K562 (cell line): ENCODE measurements around the gene METRN. TPM values are rescaled to one million over a fixed set of nuclear protein-coding genes. Genes with fewer than 3 reads are reported as not detected.

Experiments used
- CXXC5 ChIP-seq: fragments of 250-450 bp; sonication (Bioruptor Pico); IDR thresholded peaks from 2 replicates; pipeline ENCODE4 v1.8.0; 2022; ENCODE audit warnings: inconsistent platforms, mild to moderate bottlenecking, moderate library complexity
- ETS1 ChIP-seq: conservative IDR thresholded peaks from 2 replicates; pipeline ENCODE4 v1.6.1; 2011; ENCODE audit warnings: low read depth, mild to moderate bottlenecking, low read length; ENCODE audit not compliant: control insufficient read depth
- GATAD2B ChIP-seq: fragments of 450-650 bp; IDR thresholded peaks from 2 replicates; pipeline ENCODE4 v1.6.1; 2017; ENCODE audit warnings: mild to moderate bottlenecking, borderline replicate concordance
- HMG20A ChIP-seq: fragments of 450-650 bp; formaldehyde crosslinking; conservative IDR thresholded peaks from 2 replicates; pipeline ENCODE4 v1.4.0; 2020; ENCODE audit warnings: mild to moderate bottlenecking, mixed read lengths
- MEIS2 ChIP-seq: fragments of 450-650 bp; IDR thresholded peaks from 2 replicates; pipeline ENCODE4 v1.6.1; 2014; ENCODE audit warnings: mild to moderate bottlenecking; ENCODE audit not compliant: partially characterized antibody
- NEUROD1 ChIP-seq: fragments of 150-350 bp; IDR thresholded peaks from 2 replicates; pipeline ENCODE4 v1.6.1; 2014; ENCODE audit warnings: borderline replicate concordance, low read length, low read depth; ENCODE audit not compliant: partially characterized antibody
- NR2C2 ChIP-seq, 2 experiments: fragments of 200-800 bp in 1 of 2; sonication (Bioruptor generic) in 1 of 2; sonication (generic) in 1 of 2; formaldehyde crosslinking in 1 of 2; IDR thresholded peaks; 2 replicates each; pipeline versions ENCODE4 v1.6.1 to v1.8.0; 2016 to 2022; ENCODE audit warnings: mild to moderate bottlenecking in 1 of 2, missing compliant biosample characterization in 1 of 2, missing genetic modification characterization in 1 of 2, missing genetic modification reagents in 1 of 2
- PHF20 ChIP-seq: fragments of 450-650 bp; IDR thresholded peaks from 2 replicates; pipeline ENCODE4 v1.6.1; 2018; ENCODE audit not compliant: partially characterized antibody
- POLR2B ChIP-seq: fragments of 450-650 bp; IDR thresholded peaks from 2 replicates; pipeline ENCODE4 v1.6.1; 2018; ENCODE audit warnings: low read depth; ENCODE audit not compliant: partially characterized antibody
- RB1 ChIP-seq: fragments of 450-650 bp; IDR thresholded peaks from 2 replicates; pipeline ENCODE4 v1.6.1; 2017; ENCODE audit warnings: low read depth, mild to moderate bottlenecking
- RBM22 ChIP-seq: fragments of 200-400 bp; formaldehyde crosslinking; IDR thresholded peaks from 2 replicates; pipeline ENCODE4 v1.6.1; 2018; ENCODE audit warnings: low read length, low read depth; ENCODE audit not compliant: poor library complexity, severe bottlenecking
- TBP ChIP-seq: optimal IDR thresholded peaks from 2 replicates; pipeline ENCODE3; 2011; ENCODE audit warnings: low read depth, low read length, improper control_type of control experiment
- polyA plus RNA-seq, 8 experiments: library from polyadenylated mRNA; depleted of rRNA in 4 of 8; stranded (reverse) in 5 of 8; unstranded in 3 of 8; fragments of >200 nt; fragmentation: Nextera tagmentation in 2 of 8; fragmentation: Illumina TruSeq in 1 of 8; extraction: Ambion mirVana in 2 of 8; extraction: Trizol in 1 of 8; gene quantifications; 2 replicates each; pipeline versions ENCODE4 v1.2.1 to v1.2.3, GENCODE V29; 2011 to 2014; ENCODE audit warnings: inconsistent platforms in 1 of 8, missing spikeins in 1 of 8
- total RNA-seq, 7 experiments: library from RNA; depleted of rRNA in 6 of 7; stranded (reverse); fragments of >200 nt in 6 of 7; fragmentation: Illumina TruSeq in 2 of 7; extraction: Trizol in 2 of 7; gene quantifications; 2 replicates each; pipeline versions ENCODE4 v1.2.1 to v1.2.3, GENCODE V29; 2011 to 2021; ENCODE audit warnings: low replicate concordance in 1 of 7
- TF ChIP-seq, protein P1 (sequence below): fragments of 250-450 bp; sonication (Bioruptor Pico); IDR thresholded peaks from 2 replicates; pipeline ENCODE4 v1.9.0; 2021; ENCODE audit warnings: mild to moderate bottlenecking, inconsistent platforms
- TF ChIP-seq, protein P2 (sequence below): sonication (generic); formaldehyde crosslinking; IDR thresholded peaks from 2 replicates; pipeline ENCODE4 v1.8.1; 2023; ENCODE audit warnings: mild to moderate bottlenecking, missing genetic modification reagents
- TF ChIP-seq, protein P3 (sequence below): fragments of 200-800 bp; sonication (Bioruptor generic); IDR thresholded peaks from 2 replicates; pipeline ENCODE4 v1.6.1; 2017; ENCODE audit warnings: missing genetic modification characterization, missing compliant biosample characterization
- TF ChIP-seq, protein P4 (sequence below): fragments of 450-650 bp; conservative IDR thresholded peaks from 2 replicates; pipeline ENCODE4 v1.6.1; 2016; ENCODE audit warnings: missing genetic modification characterization, low read depth, mild to moderate bottlenecking, control low read depth, missing compliant biosample characterization

METRN gene
- total and polyA plus RNA-seq, 9 of the 15 experiments (the other 6 are each of a cell fraction or from before 2014, with no cell fraction given) = 0.20 to 89.8 (median 15.4) TPM

GRCh38 chr16:684071-684794 is 30.7 kb upstream of the METRN start, which contains the start of gene JMJD8 (continued):
- TF ChIP-seq, protein P1, sequence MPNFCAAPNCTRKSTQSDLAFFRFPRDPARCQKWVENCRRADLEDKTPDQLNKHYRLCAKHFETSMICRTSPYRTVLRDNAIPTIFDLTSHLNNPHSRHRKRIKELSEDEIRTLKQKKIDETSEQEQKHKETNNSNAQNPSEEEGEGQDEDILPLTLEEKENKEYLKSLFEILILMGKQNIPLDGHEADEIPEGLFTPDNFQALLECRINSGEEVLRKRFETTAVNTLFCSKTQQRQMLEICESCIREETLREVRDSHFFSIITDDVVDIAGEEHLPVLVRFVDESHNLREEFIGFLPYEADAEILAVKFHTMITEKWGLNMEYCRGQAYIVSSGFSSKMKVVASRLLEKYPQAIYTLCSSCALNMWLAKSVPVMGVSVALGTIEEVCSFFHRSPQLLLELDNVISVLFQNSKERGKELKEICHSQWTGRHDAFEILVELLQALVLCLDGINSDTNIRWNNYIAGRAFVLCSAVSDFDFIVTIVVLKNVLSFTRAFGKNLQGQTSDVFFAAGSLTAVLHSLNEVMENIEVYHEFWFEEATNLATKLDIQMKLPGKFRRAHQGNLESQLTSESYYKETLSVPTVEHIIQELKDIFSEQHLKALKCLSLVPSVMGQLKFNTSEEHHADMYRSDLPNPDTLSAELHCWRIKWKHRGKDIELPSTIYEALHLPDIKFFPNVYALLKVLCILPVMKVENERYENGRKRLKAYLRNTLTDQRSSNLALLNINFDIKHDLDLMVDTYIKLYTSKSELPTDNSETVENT (CRISPR knock-in tag) = no peak; the same call in 1 of the 2 replicates
- TF ChIP-seq RBM22 = peak; percentile 99
- TF ChIP-seq GATAD2B = peak; percentile 90
- peak; percentile 58 for TF ChIP-seq POLR2B
- peak; percentile 65 for TF ChIP-seq PHF20
- peak; percentile 79 for TF ChIP-seq TBP
- TF ChIP-seq, protein P2, sequence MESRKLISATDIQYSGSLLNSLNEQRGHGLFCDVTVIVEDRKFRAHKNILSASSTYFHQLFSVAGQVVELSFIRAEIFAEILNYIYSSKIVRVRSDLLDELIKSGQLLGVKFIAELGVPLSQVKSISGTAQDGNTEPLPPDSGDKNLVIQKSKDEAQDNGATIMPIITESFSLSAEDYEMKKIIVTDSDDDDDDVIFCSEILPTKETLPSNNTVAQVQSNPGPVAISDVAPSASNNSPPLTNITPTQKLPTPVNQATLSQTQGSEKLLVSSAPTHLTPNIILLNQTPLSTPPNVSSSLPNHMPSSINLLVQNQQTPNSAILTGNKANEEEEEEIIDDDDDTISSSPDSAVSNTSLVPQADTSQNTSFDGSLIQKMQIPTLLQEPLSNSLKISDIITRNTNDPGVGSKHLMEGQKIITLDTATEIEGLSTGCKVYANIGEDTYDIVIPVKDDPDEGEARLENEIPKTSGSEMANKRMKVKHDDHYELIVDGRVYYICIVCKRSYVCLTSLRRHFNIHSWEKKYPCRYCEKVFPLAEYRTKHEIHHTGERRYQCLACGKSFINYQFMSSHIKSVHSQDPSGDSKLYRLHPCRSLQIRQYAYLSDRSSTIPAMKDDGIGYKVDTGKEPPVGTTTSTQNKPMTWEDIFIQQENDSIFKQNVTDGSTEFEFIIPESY (CRISPR knock-in tag) = peak; percentile 54; the same call in 1 of the 2 replicates
- TF ChIP-seq CXXC5 = peak; percentile 72
- TF ChIP-seq HMG20A (CRISPR knock-in tag) = no peak
- TF ChIP-seq MEIS2 = no peak
- peak; percentile 61 for TF ChIP-seq ETS1
- TF ChIP-seq RB1 = peak; percentile 79
- TF ChIP-seq, protein P3, sequence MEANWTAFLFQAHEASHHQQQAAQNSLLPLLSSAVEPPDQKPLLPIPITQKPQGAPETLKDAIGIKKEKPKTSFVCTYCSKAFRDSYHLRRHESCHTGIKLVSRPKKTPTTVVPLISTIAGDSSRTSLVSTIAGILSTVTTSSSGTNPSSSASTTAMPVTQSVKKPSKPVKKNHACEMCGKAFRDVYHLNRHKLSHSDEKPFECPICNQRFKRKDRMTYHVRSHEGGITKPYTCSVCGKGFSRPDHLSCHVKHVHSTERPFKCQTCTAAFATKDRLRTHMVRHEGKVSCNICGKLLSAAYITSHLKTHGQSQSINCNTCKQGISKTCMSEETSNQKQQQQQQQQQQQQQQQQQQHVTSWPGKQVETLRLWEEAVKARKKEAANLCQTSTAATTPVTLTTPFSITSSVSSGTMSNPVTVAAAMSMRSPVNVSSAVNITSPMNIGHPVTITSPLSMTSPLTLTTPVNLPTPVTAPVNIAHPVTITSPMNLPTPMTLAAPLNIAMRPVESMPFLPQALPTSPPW = peak; percentile 71
- TF ChIP-seq NEUROD1 = peak; percentile 80
- TF ChIP-seq, protein P4, sequence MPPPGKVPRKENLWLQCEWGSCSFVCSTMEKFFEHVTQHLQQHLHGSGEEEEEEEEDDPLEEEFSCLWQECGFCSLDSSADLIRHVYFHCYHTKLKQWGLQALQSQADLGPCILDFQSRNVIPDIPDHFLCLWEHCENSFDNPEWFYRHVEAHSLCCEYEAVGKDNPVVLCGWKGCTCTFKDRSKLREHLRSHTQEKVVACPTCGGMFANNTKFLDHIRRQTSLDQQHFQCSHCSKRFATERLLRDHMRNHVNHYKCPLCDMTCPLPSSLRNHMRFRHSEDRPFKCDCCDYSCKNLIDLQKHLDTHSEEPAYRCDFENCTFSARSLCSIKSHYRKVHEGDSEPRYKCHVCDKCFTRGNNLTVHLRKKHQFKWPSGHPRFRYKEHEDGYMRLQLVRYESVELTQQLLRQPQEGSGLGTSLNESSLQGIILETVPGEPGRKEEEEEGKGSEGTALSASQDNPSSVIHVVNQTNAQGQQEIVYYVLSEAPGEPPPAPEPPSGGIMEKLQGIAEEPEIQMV (tag) = no peak
- peak; percentile 87 for TF ChIP-seq NR2C2 (CRISPR knock-in tag; IDR thresholded peaks at IDR 0.05)
- peak; percentile 98 for TF ChIP-seq NR2C2 (tag; IDR thresholded peaks at IDR 0.05)
